HG02870 (cell line): ENCODE data around the gene SLC28A1.

ENCODE experiments used
- ATAC-seq: cut with Tn5 transposase; IDR thresholded peaks from one replicate; pipeline ENCODE4 v1.9.1; 2021; ENCODE audit warnings: mild to moderate bottlenecking, moderate library complexity; ENCODE audit not compliant: unreplicated experiment

The SLC28A1 gene

GRCh38 chr15:84988909-84989644 lies 104.6 kb downstream of the SLC28A1 start:
- no peak for ATAC-seq

GRCh38 chr15:84990507-84990906 lies 106.0 kb downstream of the SLC28A1 start:
- no peak for ATAC-seq

- ATAC-seq, result no peak
Measured at GRCh38 chr15:84991014-84991712, 106.7 kb downstream of the SLC28A1 start.

GRCh38 chr15:84992157-84992944 lies 107.9 kb downstream of the SLC28A1 start:
- ATAC-seq, result no peak
